Tibial nerve (tissue), 4 donors: Measurements from ENCODE around the gene RNF157. TPM values are rescaled to one million over a fixed set of nuclear protein-coding genes. Genes with fewer than 3 reads are reported as not detected.
"Not testable (repeated sequence)": the region's sequence is repeated elsewhere in the genome, so short reads cannot be mapped to it uniquely, and the experiment has no call there.

Experiments
- DNase-seq, 2 donors: peaks; one replicate each; pipeline ENCODE4 v3.0.0-alpha.2; 2019; ENCODE audit warnings: low spot score in 2 of 2
- H3K27ac ChIP-seq, 4 donors: fragments of 200-600 bp; sonication (generic) in 3 of 4; one replicate each; pipeline ENCODE4 v1.5.1; 2017 to 2019; ENCODE audit warnings: mild to moderate bottlenecking in 1 of 4
- H3K27me3 ChIP-seq, 2 donors: fragments of 200-600 bp; sonication (generic) in 1 of 2; one replicate each; pipeline versions ENCODE4 v1.5.1 to v1.6.0; 2017 to 2019
- H3K36me3 ChIP-seq, 3 donors: fragments of 200-600 bp; sonication (generic); one replicate each; pipeline ENCODE4 v1.5.1; 2018 to 2019
- H3K4me1 ChIP-seq, 4 donors: fragments of 200-600 bp; sonication (generic) in 3 of 4; one replicate each; pipeline ENCODE4 v1.5.1; 2017 to 2019
- H3K4me3 ChIP-seq, 4 donors: fragments of 200-600 bp; sonication (generic) in 3 of 4; one replicate each; pipeline ENCODE4 v1.5.1; 2017 to 2019; ENCODE audit warnings: mild to moderate bottlenecking in 1 of 4, moderate library complexity in 1 of 4
- H3K9me3 ChIP-seq, 4 donors: fragments of 200-600 bp; sonication (generic) in 3 of 4; one replicate each; pipeline ENCODE4 v1.5.1; 2017 to 2019
- EP300 ChIP-seq, 2 donors: sonication (generic); formaldehyde crosslinking; IDR thresholded peaks; one replicate each; pipeline ENCODE4 v1.6.1; 2017; ENCODE audit warnings: antibody characterized with exemption in 2 of 2, mild to moderate bottlenecking in 1 of 2
- POLR2A ChIP-seq, 2 donors: fragments of 450-650 bp; IDR thresholded peaks; one replicate each; pipeline ENCODE4 v1.6.1; 2017; ENCODE audit warnings: antibody characterized with exemption in 2 of 2, mild to moderate bottlenecking in 2 of 2, moderate library complexity in 2 of 2
- WGBS, 2 donors: methylation state at CpG; one replicate each; pipeline ENCODE4 v1.1.5; 2018; 5-methylcytosine and 5-hydroxymethylcytosine counted together
- total RNA-seq, 4 donors: library from RNA; depleted of rRNA; stranded (reverse); fragments of >200 nt; gene quantifications; one replicate each; pipeline ENCODE4 v1.1.0, GENCODE V29; 2016
- TF ChIP-seq, protein P1 (sequence below), 5 experiments: fragments of 200-600 bp in 3 of 5; fragments of 450-650 bp in 2 of 5; sonication (generic) in 3 of 5; IDR thresholded peaks; one replicate each; pipeline ENCODE4 v1.5.1; 2016 to 2019; ENCODE audit warnings: antibody characterized with exemption in 5 of 5, mild to moderate bottlenecking in 3 of 5, moderate library complexity in 2 of 5

RNF157 gene
- total RNA-seq, 4 donors from 2014 or later, result 11.1 to 18.9 (median 15.2) TPM

DNA sequence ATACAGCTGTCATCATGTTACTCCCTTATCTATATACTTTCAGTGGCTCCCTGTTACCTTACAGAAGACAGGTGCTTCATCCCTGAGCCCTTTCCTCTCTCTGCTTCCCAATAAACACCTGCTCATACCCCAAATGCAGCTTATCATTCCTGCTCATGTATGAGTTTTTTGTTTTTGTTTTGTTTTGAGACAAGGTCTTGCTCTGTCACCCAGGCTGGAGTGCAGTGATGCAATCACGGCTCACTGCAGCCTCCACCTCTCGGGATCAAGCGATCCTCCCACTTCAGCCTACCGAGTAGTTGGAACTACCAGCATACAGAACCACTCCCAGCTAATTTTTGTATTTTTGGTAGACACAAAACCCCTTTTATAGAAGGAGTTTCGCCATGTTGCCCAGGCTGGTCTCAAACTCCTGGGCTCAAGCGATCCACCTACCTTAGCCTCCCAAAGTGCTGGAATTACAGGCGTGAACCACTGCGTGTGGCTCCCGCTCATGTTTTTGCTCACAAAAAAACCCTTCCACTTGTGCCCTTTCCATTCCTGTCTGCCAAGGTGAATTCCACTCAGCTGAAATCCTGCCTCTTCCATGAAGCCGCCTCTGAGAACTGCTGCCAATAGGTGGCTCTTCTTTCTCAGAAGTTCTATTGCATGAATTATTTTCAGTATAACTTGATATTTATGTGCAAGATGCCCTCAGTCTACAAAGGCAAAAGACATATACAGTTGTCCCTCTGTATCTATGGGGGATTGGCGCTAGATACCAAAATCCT lies 7.9 kb upstream of the RNF157 start:
- no peaks in the 10 kb centered on the region for H3K9me3 ChIP-seq
- H3K27ac ChIP-seq, result no peak overlapping the region
- 80 to 83% methylated on average over 11 of the region's 11 CpGs for WGBS, 2 donors
- no peak overlapping the region for H3K4me3 ChIP-seq
- no peak for DNase-seq
- H3K27me3 ChIP-seq, result no peaks in the 10 kb centered on the region
- no peaks in the 10 kb centered on the region for H3K36me3 ChIP-seq
- H3K4me1 ChIP-seq, result peaks cover 0 to 29% (median 22%) of the 10 kb centered on the region in 4 donors
- TF ChIP-seq, protein P1, sequence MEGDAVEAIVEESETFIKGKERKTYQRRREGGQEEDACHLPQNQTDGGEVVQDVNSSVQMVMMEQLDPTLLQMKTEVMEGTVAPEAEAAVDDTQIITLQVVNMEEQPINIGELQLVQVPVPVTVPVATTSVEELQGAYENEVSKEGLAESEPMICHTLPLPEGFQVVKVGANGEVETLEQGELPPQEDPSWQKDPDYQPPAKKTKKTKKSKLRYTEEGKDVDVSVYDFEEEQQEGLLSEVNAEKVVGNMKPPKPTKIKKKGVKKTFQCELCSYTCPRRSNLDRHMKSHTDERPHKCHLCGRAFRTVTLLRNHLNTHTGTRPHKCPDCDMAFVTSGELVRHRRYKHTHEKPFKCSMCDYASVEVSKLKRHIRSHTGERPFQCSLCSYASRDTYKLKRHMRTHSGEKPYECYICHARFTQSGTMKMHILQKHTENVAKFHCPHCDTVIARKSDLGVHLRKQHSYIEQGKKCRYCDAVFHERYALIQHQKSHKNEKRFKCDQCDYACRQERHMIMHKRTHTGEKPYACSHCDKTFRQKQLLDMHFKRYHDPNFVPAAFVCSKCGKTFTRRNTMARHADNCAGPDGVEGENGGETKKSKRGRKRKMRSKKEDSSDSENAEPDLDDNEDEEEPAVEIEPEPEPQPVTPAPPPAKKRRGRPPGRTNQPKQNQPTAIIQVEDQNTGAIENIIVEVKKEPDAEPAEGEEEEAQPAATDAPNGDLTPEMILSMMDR (IDR thresholded peaks at IDR 0.05), result no peak
- TF ChIP-seq EP300 (IDR thresholded peaks at IDR 0.05) (no peak), POLR2A (IDR thresholded peaks at IDR 0.05) (no peak)

DNA sequence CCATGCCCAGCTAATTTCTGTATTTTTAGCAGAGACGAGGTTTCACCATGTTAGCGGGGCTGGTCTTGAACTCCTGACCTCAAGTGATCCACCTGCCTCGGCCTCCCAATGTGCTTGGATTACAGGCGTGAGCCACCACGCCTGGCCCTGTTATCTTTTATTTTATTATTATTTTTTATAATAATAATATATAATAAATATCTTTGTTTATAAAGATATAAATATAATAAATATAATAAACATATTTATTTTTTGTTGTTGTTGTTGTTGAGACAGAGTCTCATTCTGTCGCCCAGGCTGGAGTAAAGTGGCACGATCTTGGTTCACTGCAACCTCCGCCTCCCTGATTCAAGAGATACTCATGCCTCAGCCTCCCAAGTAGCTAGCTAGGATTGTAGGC lies 7.0 kb upstream of the RNF157 start:
- peaks cover 0 to 20% (median 15%) of the 10 kb centered on the region in 4 donors for H3K4me1 ChIP-seq
- no peak for DNase-seq
- 89 to 93% methylated on average over 8 of the region's 8 CpGs for WGBS, 2 donors
- H3K9me3 ChIP-seq, result no peaks in the 10 kb centered on the region
- no peaks in the 10 kb centered on the region for H3K27me3 ChIP-seq
- no peak overlapping the region for H3K27ac ChIP-seq
- H3K36me3 ChIP-seq, result no peaks in the 10 kb centered on the region
- no peak overlapping the region for H3K4me3 ChIP-seq
- TF ChIP-seq, protein P1 (IDR thresholded peaks at IDR 0.05), result no peak
- TF ChIP-seq EP300 (IDR thresholded peaks at IDR 0.05) (no peak), POLR2A (IDR thresholded peaks at IDR 0.05) (no peak)

DNA sequence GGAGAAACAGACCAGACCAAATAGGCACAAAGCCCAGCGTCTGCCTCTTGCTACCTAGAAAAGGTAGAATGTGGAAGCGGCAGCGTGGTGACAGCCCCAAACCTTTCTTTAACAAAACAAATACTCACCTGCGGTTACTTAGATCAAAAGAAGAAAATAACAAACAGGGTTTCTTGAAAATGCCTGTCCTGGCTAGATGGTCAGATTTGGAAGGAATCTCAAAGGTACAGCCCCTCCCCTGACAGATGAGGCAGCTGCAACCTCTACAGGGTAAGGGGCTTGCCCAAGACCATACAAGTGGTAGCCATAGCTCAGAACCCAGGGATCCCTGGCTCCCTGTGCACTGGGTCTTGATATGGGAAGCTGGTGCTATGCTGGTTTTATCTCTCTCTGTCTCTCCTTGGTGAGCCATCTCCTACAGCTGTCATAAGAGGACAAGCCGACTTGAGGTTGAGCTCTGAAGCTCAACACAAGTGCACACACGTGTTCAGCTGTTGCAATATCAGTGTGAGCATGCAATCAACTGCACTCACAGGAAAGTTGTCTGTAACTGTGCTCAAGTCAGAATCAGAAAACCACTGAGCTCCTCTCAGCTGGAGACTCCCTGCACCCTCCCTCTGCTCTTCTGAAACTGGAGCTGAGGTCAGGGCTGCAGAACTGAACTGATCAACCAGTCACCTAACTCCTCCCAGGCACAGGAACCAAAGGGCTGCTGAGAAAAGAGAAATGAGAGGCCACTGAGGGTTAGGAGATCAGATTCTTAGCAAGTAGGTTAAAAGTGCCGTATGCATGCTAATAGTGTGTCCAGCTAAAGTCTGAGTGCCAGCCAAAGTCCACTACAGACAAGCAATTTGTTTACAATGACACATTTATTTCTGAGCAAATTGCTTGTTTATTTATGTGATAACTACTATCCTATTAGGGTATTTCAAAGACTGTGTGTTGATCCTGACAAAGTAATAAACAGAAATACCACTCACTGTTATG lies 6.1 kb upstream of the RNF157 start:
- 73 to 74% methylated on average over 7 of the region's 7 CpGs for WGBS, 2 donors
- Histone ChIP-seq H3K27me3 (peaks cover 0 to 2% of the 10 kb centered on the region in 2 donors), H3K36me3 (no peaks in the 10 kb centered on the region), H3K4me3 (no peak overlapping the region), H3K9me3 (no peaks in the 10 kb centered on the region), H3K4me1 (peaks cover 0 to 14% (median 11%) of the 10 kb centered on the region in 4 donors), H3K27ac (no peak overlapping the region)
- no peak for DNase-seq
- peak in 1 of 2 donors; percentile 38 for TF ChIP-seq EP300 (IDR thresholded peaks at IDR 0.05)
- TF ChIP-seq, protein P1 (IDR thresholded peaks at IDR 0.05), result no peak

DNA sequence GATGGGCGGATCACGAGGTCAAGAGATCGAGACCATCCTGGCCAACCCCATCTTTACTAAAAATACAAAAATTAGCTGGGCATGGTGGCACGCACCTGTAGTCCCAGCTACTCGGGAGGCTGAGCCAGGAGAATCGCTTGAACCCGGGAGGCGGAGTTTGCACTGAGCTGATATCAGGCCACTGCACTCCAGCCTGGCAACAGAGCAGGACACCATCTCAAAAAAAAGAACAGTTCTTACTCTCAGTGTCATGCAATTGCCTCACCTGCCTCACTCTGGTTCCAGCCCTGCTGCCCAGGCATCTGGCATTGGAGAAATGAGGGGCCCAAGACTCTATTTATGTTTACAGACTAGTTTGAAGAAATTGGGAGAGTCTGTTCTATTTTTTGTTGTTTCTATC lies 4.4 kb upstream of the RNF157 start:
- not testable (repeated sequence) for H3K36me3 ChIP-seq, DNase-seq, H3K9me3 ChIP-seq, H3K4me3 ChIP-seq, H3K27me3 ChIP-seq, H3K27ac ChIP-seq
- H3K4me1 ChIP-seq, result peaks cover 0 to 18% (median 13%) of the 10 kb centered on the region in 4 donors
- 94 to 96% methylated on average over 8 of the region's 8 CpGs for WGBS, 2 donors

DNA sequence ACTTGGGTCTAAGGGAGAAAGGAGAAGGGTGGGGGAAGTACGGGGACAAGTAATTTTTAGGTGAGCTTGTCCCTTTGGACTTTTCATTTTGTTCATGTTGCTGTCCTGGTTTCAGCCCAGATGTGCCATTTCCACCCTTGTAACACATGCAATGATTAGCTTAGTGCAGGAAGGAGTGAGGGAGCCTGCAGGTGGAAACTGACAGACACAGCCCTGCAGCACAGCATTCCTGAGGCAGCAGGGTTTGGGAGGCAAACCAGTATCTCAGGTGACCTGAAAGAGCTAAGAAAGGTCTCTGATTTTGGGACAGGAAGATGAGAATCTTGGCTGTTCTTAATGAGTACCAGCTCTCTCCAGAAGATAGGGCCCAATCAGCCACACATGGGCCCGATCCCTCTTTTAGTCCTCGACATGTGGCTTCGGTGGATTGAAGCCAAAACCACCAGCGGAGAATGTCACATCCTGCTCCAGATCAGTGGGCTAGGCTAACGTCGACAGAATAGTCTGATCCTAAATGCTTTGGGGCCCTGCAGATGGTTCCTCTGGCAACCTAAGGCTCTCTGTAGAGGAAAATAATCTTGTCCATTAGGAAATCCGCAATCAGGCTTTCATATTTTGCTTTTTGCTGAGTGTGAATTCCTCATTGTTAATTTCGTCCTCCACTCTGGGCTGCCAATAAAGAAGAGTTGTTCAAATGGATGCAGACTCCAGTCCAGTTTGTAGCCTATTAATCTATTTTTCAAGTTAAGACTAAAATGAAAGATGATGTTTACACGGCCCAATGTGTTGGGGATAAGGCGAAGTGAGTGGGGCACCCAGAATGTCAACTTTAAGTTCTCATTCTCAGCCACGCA lies 3.8 kb upstream of the RNF157 start:
- DNase-seq, result no peak
- Histone ChIP-seq H3K4me1 (peaks cover 0 to 24% (median 14%) of the 10 kb centered on the region in 4 donors), H3K9me3 (no peaks in the 10 kb centered on the region), H3K4me3 (no peak overlapping the region), H3K36me3 (no peaks in the 10 kb centered on the region), H3K27ac (no peak overlapping the region), H3K27me3 (peaks cover 0 to 5% of the 10 kb centered on the region in 2 donors)
- TF ChIP-seq, protein P1 (IDR thresholded peaks at IDR 0.05), result no peak
- TF ChIP-seq POLR2A (IDR thresholded peaks at IDR 0.05) (no peak), EP300 (IDR thresholded peaks at IDR 0.05) (no peak)
- 79 to 81% methylated on average over 12 of the region's 12 CpGs for WGBS, 2 donors
